HL-60 (cell line): ENCODE measurements around the gene CTNND2.

Source experiments
- DNase-seq, 2 experiments: peaks; one replicate each; pipeline ENCODE4 v3.0.0-alpha.2; 2010 to 2020; ENCODE audit warnings: low read depth in 1 of 2, low spot score in 1 of 2
- H3K27ac ChIP-seq: fragments of 250-450 bp; sonication (Bioruptor Pico); replicated peaks from 2 replicates; pipeline ENCODE4 v1.5.1; 2020; ENCODE audit warnings: mild to moderate bottlenecking, moderate library complexity
- H3K27me3 ChIP-seq: fragments of 250-450 bp; sonication (Bioruptor Pico); 2 replicates; pipeline ENCODE4 v1.5.1; 2021; ENCODE audit warnings: mild to moderate bottlenecking, moderate library complexity; ENCODE audit not compliant: insufficient read depth, poor library complexity, severe bottlenecking
- H3K4me3 ChIP-seq: replicated peaks from 2 replicates; pipeline ENCODE4 v1.5.1; 2011; ENCODE audit warnings: mild to moderate bottlenecking, control low read depth, low read length; ENCODE audit not compliant: insufficient read depth
- GABPA ChIP-seq: IDR thresholded peaks from 2 replicates; pipeline ENCODE4 v1.6.1; 2012; ENCODE audit warnings: low read depth
- POLR2AphosphoS5 ChIP-seq: IDR thresholded peaks from 2 replicates; pipeline ENCODE4 v1.6.1; 2012; ENCODE audit warnings: low read depth
- SPI1 ChIP-seq: IDR thresholded peaks from 2 replicates; pipeline ENCODE4 v1.6.1; 2012; ENCODE audit warnings: low read depth, mild to moderate bottlenecking, borderline replicate concordance
- TF ChIP-seq, protein P1 (sequence below): IDR thresholded peaks from one replicate; pipeline ENCODE4 v1.5.1; 2011; ENCODE audit warnings: low read length, control low read depth, inconsistent platforms; ENCODE audit not compliant: insufficient read depth
- TF ChIP-seq, protein P2 (sequence below): IDR thresholded peaks from 2 replicates; pipeline ENCODE4 v1.6.1; 2012; ENCODE audit warnings: low read depth; ENCODE audit not compliant: insufficient replicate concordance

CTNND2 gene

DNA sequence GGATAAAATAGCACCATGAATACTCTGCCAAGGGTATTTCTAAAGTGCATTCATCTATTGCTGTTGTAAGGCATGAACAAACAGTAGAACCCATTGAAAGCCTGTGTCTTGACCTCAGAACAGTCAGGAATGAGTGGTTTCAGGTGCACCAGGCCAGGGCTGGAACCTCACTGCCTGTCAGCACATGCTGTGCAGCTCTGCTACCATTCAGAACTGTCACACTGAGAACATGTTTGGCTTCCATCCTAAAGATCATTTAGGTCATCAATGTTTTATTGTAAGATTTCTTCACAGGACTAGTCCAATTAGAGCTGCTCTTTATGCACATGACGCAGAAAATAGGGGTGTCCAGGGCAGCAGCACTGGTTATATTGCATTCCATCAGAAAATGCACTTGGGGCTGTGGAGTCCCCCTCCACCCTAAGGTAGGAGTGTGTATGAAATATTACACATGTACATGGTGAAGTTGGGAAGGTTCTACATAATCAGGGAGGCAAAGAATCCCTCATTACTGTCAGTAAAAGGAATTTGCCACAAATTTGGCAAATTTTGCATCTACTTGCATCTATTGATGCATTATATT lies 408.0 kb downstream of the CTNND2 start:
- Histone ChIP-seq H3K4me3 (no peak overlapping the region), H3K27me3 (no peaks in the 10 kb centered on the region), H3K27ac (no peak overlapping the region)
- TF ChIP-seq SPI1 (no peak), GABPA (no peak), POLR2AphosphoS5 (no peak)
- TF ChIP-seq, protein P1, sequence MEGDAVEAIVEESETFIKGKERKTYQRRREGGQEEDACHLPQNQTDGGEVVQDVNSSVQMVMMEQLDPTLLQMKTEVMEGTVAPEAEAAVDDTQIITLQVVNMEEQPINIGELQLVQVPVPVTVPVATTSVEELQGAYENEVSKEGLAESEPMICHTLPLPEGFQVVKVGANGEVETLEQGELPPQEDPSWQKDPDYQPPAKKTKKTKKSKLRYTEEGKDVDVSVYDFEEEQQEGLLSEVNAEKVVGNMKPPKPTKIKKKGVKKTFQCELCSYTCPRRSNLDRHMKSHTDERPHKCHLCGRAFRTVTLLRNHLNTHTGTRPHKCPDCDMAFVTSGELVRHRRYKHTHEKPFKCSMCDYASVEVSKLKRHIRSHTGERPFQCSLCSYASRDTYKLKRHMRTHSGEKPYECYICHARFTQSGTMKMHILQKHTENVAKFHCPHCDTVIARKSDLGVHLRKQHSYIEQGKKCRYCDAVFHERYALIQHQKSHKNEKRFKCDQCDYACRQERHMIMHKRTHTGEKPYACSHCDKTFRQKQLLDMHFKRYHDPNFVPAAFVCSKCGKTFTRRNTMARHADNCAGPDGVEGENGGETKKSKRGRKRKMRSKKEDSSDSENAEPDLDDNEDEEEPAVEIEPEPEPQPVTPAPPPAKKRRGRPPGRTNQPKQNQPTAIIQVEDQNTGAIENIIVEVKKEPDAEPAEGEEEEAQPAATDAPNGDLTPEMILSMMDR: no peak
- TF ChIP-seq, protein P2, sequence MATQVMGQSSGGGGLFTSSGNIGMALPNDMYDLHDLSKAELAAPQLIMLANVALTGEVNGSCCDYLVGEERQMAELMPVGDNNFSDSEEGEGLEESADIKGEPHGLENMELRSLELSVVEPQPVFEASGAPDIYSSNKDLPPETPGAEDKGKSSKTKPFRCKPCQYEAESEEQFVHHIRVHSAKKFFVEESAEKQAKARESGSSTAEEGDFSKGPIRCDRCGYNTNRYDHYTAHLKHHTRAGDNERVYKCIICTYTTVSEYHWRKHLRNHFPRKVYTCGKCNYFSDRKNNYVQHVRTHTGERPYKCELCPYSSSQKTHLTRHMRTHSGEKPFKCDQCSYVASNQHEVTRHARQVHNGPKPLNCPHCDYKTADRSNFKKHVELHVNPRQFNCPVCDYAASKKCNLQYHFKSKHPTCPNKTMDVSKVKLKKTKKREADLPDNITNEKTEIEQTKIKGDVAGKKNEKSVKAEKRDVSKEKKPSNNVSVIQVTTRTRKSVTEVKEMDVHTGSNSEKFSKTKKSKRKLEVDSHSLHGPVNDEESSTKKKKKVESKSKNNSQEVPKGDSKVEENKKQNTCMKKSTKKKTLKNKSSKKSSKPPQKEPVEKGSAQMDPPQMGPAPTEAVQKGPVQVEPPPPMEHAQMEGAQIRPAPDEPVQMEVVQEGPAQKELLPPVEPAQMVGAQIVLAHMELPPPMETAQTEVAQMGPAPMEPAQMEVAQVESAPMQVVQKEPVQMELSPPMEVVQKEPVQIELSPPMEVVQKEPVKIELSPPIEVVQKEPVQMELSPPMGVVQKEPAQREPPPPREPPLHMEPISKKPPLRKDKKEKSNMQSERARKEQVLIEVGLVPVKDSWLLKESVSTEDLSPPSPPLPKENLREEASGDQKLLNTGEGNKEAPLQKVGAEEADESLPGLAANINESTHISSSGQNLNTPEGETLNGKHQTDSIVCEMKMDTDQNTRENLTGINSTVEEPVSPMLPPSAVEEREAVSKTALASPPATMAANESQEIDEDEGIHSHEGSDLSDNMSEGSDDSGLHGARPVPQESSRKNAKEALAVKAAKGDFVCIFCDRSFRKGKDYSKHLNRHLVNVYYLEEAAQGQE: no peak
- DNase-seq: no peak

DNA sequence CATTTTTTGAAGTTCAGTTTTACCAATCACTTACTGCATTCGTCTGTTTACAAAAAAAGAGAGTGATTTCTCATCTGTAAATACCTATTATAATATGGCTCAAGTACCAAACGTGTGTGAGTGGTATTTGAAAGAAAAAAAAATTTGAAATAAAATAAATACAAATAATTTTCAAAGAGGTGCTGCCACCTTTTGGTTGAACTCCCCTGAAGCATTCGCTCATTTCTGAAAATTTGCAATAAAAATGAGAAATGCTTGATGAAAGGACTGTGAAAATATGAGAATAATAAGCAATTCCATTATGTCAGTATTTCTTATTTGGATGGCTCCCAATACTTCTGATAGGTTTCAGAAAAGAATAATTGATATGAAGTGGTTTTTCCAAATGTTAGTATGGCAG lies 409.9 kb downstream of the CTNND2 start:
- DNase-seq: no peak
- TF ChIP-seq SPI1: no peak
- TF ChIP-seq, protein P1: no peak
- TF ChIP-seq, protein P2: no peak
- TF ChIP-seq GABPA: no peak
- no peak for TF ChIP-seq POLR2AphosphoS5
- Histone ChIP-seq H3K27ac (no peak overlapping the region), H3K27me3 (no peaks in the 10 kb centered on the region), H3K4me3 (no peak overlapping the region)

DNA sequence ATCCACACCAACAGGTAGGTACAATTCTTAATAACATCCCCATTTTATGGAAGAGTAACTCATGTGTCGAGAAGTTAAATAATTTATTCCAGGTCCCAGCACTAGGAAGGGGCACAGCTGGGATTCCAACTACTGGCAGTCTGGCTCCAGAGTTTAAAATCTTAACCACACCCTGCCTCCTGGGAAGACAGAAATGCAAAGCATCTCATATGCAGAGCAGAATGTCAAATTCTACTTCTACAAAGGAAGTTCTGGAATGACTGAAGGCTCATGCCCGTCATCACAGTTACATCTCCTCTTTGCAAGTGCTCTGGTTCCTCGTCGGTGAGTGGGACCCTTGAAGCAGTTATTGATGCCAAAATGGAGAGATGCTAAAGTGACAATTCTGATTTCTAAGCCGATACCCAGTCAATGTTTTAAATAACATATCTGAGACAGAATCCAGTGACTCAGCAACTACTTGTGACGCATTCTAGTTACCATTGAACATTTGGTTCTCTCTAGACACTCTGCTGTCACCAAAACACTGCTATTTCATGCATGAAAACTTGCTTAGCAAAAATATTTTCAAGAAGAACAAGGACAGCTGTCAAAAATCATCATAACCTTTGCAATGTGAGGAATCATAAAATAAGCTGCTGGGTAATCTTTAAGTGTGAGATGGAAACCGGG lies 412.7 kb downstream of the CTNND2 start:
- no peak for DNase-seq
- H3K4me3 ChIP-seq: no peak overlapping the region
- no peaks in the 10 kb centered on the region for H3K27me3 ChIP-seq
- TF ChIP-seq GABPA (no peak), POLR2AphosphoS5 (no peak), SPI1 (no peak)
- TF ChIP-seq, protein P2: no peak
- TF ChIP-seq, protein P1: no peak
- H3K27ac ChIP-seq: no peak overlapping the region
